AG10803 (cell line): ENCODE measurements around the gene ZNF678.
"Not testable (repeated sequence)": the region's sequence is repeated elsewhere in the genome, so short reads cannot be mapped to it uniquely, and the experiment has no call there.

Source experiments
- DNase-seq: peaks from one replicate; pipeline ENCODE4 v3.0.0; 2010; ENCODE audit warnings: low read depth
- H3K4me3 ChIP-seq: 2 replicates; pipeline ENCODE4 v1.5.1; 2011; ENCODE audit warnings: mild to moderate bottlenecking, low read length, control low read depth
- TF ChIP-seq, protein P1 (sequence below): conservative IDR thresholded peaks from 2 replicates; pipeline ENCODE4 v1.5.1; 2011; ENCODE audit warnings: mild to moderate bottlenecking, low read length, control low read depth, inconsistent platforms

ZNF678 gene

DNA sequence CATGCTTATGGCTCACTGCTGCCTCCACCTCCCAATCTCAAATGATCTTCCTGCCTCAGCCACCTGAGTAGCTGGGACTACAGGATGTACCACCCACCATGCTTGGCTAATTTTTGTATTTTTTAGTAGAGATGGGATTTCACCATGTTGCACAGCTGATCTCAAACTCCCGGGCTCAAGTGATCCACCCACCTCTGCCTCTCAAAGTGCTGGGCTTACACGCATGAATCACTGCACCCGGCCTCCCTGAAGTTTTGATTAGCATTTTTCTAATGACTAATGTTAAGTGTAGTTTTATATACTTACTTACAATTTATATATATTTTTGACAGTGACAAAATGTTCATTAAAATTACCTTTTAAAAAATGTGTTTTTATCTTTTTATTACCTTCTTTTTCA is 41.1 kb downstream of the ZNF678 start:
- TF ChIP-seq, protein P1, sequence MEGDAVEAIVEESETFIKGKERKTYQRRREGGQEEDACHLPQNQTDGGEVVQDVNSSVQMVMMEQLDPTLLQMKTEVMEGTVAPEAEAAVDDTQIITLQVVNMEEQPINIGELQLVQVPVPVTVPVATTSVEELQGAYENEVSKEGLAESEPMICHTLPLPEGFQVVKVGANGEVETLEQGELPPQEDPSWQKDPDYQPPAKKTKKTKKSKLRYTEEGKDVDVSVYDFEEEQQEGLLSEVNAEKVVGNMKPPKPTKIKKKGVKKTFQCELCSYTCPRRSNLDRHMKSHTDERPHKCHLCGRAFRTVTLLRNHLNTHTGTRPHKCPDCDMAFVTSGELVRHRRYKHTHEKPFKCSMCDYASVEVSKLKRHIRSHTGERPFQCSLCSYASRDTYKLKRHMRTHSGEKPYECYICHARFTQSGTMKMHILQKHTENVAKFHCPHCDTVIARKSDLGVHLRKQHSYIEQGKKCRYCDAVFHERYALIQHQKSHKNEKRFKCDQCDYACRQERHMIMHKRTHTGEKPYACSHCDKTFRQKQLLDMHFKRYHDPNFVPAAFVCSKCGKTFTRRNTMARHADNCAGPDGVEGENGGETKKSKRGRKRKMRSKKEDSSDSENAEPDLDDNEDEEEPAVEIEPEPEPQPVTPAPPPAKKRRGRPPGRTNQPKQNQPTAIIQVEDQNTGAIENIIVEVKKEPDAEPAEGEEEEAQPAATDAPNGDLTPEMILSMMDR, result no peak

GRCh38 chr1:227606271-227606670 is 42.9 kb downstream of the ZNF678 start:
- H3K4me3 ChIP-seq, DNase-seq: not testable (repeated sequence)

More for the DNA sequence above, 41.1 kb downstream of the ZNF678 start:
- H3K4me3 ChIP-seq, result no peak overlapping the region
- no peak for DNase-seq

GRCh38 chr1:227607336-227607898 is 44.1 kb downstream of the ZNF678 start:
- TF ChIP-seq, protein P1, result no peak
- H3K4me3 ChIP-seq, result no peak overlapping the region
- no peak for DNase-seq

GRCh38 chr1:227612658-227613057 is 49.3 kb downstream of the ZNF678 start:
- TF ChIP-seq, protein P1, result no peak
- DNase-seq, result no peak
- no peak overlapping the region for H3K4me3 ChIP-seq

DNA sequence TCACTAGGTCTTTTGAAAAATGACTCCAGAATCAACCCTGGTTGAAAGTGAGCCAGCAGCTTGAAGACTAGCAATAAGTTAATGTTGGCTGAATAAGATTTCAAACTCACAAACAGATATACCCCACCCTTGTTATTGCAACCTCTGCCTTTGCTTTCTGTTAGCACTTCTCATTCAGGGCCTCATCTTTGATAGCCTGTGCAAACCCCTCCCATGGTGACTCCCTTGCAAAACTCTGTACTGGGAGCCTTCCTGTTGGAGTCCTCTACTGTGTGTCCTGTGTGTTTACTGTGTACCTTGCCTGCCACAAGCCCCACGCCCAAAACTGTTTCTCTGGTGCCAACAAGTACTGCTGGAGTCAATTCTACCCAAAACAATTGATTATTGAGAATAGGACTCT is 50.2 kb downstream of the ZNF678 start:
- H3K4me3 ChIP-seq, result no peak overlapping the region
- TF ChIP-seq, protein P1, result no peak
- DNase-seq, result no peak

DNA sequence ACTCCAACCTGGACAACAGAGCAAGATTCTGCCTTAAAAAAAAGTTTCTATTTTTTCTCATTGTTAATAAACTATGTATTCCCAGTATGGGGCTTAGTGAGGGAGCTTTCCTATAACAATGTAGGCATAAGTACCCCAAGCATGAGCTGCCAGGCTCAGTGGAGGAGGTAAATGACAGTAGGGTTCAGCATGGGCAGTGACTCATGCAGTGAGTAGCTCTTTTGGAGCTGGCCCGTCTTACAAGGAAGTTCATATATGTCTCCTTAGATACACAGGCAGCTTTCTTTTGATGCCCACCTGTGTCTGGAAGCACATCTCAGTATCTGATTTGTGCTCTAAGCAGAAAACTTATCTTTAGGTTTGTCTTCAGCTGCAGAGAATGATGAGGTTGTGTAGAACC is 57.9 kb downstream of the ZNF678 start:
- TF ChIP-seq, protein P1, result no peak
- H3K4me3 ChIP-seq, result no peak overlapping the region
- DNase-seq, result no peak

DNA sequence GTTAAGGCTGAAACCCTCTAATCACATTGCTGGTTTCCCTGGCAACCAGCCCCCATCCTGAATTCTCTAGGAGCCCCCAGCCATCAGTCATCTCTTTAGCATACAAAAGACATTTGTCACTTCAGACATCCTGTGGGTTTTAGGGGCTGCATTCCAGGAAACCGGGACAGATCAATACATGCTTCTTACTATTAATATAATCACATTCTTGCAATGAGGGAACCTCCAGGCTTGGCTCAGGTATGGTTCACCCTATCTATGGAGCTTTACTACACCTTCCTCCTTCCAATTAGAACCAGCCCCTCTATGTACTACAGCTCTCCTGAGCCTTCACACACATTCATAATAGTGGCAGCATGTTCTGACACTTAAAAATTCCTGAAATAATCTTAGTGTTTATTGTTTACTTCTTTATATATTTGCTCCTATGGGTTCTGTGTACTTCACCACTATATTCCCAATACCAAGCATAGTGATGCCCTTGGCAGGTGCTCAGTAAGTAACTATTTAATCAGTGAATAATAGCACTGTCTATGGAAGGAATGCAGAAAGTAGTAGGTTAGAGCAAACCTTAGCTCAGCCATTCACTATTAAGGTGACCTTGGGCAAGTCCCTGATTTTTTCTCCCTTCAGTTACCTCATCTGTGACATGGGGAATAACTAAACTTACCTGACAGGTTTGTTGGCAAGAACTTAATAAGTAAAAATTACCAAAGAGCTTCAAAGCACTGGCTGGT is 59.6 kb downstream of the ZNF678 start:
- DNase-seq, result no peak
- TF ChIP-seq, protein P1, result no peak
- H3K4me3 ChIP-seq, result no peak overlapping the region
